GM04503 (cell line): ENCODE measurements around the gene CELA3B.
"Not testable (repeated sequence)": the region's sequence is repeated elsewhere in the genome, so short reads cannot be mapped to it uniquely, and the experiment has no call there.

Source experiments
- DNase-seq: peaks from one replicate; pipeline ENCODE4 v3.0.0-alpha.2; 2012; ENCODE audit warnings: low read depth

Gene CELA3B

DNA sequence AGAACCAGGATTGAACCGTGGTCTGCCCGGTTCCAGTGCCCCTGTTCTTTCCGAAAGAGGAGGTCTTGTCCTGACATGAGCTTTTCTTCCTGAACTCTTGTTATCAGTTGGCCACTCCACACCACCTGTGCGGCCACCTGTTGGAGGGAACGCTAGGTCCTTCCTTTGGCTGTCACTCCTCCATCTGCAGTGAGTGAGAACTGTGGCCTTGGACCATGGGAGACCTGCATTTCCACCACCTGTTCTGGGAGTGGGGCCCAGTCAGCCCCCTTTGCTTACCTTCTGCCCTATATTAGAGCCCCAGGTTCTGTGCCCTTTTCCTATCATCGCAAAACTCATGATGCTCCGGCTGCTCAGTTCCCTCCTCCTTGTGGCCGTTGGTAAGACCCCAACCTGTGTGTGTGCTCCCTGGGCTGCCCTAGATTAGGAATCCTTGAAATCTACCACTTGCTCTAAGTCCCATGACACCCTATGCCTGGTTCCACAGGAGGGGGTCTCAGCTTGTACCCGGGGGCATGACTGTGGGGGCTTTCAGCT is at the start of gene CELA3B:
Gene CELA3B (plus strand): TSS at position 320 of the 537 bp plus-strand sequence. CDS start 18 bp downstream, at position 338.
- DNase-seq, result not testable (repeated sequence)

DNA sequence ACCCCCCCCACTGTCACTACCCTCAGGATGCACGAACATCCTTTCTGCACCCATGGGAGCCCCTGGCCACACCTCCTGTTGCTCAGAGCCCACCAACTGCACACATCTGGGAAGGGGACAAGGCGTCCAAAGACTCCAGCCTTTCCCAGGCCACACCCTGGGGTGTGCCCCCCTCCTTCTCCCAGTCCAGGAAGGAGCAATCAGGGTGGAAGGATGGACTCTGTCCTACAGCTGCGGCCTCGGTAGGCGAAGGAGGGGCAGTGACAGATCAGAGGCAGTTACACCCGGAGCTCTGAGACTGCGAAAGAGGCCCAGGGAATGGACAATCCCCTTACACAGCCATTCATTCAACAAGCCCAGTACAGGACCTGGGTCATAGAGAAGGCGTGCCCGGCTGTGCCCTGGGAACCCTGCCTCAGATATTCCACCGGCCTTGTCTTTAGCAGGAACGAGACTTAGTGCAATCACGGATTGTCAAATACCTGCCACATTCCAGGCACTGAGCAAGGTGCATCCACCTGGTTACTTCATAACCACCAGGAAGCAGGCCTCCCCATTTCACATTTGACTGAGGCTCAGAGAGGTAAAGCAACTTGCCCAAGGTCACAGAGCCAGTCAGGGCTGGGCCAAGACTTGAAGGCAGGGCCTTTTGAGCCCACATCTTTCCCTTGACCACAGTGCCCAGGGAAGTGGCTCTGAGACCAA is 49.1 kb upstream of the CELA3B start:
- no peak for DNase-seq

- no peak for DNase-seq
These were observed 46.7 kb upstream of the CELA3B start for GRCh38 chr1:21930080-21930571.

DNA sequence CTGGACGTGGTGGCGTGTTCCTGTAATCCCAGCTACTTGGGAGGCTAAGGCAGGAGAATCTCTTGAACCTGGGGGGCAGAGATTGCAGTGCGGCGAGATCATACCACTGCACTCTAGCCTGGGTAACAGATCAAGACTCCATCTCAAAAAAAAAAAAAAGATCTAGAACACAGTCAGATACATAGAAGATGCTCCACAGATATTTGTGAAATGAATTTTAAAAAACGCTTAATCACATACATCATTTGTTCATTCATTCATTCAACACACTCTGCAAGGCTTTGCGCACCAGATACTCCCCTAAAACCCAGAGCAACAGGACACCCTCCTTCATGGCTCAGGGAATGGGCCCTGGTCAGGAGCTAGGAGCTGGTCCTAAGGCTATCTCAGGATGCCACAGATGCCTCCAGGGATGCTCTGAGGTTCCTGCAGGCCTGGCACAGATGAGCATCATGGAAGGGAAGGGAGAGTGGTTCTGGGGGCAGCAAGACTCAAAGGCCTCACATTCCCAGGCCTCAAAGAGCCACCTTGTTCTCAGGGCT is 46.1 kb upstream of the CELA3B start:
- no peak for DNase-seq

GRCh38 chr1:21931171-21932093 is 45.4 kb upstream of the CELA3B start:
- DNase-seq, result peak; percentile 84

DNA sequence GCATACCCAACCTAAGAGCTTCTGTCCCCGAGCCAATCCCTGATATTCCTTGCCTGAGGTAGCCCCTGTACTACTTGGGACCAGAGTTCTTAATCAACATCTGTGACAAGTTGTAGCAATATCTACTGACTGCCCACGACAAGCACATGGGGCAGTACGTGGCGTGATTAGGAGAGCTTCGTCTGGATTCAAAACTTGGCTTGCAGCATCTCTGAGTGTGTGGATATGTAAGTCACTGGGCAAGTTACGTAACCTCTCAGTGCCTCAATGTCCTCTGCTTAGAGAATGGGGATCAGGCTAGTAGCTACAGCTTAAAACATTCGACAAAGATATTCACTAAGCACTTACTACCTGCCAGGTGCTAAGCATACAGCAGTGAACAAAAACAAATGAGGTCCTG is 44.7 kb upstream of the CELA3B start:
- DNase-seq, result no peak

GRCh38 chr1:21933397-21934248 is 43.2 kb upstream of the CELA3B start:
- DNase-seq, result no peak

- no peak for DNase-seq
These were observed 41.4 kb upstream of the CELA3B start for GRCh38 chr1:21935393-21935804.

- DNase-seq, result no peak
These were observed 40.9 kb upstream of the CELA3B start for GRCh38 chr1:21935891-21936365.

DNA sequence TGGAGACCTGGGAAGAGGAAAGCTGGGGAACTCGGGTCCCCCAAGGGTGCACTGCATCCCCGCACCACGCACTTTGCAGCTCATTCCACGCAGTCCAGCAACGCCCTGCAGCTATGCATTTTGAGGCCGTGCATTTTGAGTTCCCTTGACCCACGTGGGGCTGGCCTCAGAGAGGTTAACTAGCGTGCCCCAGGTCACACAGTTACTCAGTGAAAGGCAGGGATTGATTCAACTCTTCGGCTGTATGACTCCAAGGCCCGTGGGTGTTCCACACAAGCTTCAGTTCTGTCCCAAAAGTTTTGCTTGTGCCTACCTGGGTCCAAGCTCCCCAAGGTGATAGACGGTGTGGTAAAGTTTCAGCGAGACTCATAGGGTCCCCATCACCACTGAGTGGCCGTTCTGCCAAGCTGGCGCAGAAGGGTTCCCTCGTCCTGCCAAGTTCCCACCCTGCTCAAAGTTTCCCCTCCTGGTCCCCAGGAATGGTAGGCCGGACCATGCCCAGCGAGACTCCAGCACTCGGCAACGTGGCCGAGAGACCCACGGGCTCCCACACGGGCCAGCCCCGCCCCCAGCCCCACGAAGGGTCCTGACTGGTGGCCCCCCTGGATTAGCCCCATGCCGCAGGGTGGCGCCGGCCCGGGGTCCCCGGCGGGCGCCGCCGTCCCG is 40.3 kb upstream of the CELA3B start:
- no peak for DNase-seq

- no peak for DNase-seq
These were observed 39.8 kb upstream of the CELA3B start, which contains the start of gene HSPG2 for GRCh38 chr1:21937034-21937371. Gene HSPG2, minus strand, starts transcription at chr1:21937310. Its CDS starts 93 bp downstream, at chr1:21937217.

DNA sequence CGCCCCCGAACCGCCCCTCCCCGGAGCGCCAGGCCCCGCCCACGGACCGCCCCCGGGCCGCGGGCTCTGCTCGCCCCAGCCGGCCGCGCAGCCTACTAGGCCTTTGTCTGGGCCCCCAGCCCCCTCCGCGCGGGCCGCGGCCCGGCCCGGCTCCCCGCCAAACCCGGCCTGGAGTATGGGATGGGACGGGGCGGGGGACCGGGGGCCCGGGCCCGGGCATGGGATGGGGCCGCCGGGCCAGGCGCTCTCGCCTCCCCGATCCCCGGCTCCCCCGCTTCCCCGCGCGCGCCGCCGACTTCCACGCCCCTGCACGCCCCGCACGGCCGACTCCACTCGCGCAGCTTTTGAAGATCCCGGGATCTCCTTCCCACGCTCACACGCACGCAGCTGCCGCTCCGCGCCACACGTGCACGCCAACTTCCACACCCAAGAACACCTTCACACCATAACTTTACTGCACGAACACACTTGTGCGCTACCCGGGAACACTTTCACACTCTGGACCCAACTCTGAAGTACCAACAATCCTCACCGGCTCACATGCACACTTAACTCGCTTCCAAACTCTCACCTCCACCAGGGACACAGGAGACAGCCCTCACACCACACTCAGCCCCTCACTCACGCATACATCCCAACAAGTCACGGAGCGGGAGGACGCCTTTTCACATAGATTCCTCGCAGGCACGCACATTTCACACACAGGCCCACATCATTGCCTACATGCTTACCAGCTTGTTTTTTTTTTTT is 39.3 kb upstream of the CELA3B start:
- DNase-seq, result no peak

DNA sequence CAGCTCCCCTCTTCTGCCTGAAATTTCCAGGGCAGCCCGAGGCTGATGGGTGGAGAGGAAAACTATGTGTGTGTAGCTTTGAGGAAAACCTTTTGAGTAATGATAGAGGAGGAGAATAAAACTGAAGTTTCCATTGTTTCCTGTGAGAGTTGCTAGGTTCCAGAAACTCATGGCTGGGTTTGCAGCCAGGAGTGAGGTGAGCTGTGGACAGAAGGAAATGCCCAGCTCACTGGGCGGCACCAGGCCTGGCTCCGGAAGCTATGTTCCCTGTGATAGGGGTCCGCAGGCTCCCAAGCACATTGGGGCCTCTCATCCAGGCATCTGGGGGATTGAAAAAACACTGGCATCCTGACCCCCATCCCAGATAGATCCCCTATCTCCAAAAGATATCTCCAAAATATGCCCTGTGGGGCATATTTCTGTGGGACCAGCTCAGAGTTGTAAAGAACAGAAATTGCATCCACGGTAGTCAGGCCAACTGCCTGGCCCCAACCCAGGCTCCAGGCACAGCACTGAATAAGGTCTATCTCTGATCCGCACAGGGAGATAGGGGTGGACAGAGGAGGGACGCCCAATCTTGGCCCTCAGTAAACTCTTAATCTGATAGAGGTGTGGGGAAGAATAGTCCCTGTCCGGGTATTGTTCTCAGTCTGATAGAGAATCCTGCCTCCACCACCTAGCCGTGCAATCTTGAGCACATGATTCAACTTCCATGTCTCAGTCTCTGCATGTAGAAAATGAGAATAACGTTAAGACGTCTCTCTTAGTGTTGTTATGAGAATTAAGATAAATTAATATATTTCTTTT is 37.9 kb upstream of the CELA3B start:
- DNase-seq, result no peak

DNA sequence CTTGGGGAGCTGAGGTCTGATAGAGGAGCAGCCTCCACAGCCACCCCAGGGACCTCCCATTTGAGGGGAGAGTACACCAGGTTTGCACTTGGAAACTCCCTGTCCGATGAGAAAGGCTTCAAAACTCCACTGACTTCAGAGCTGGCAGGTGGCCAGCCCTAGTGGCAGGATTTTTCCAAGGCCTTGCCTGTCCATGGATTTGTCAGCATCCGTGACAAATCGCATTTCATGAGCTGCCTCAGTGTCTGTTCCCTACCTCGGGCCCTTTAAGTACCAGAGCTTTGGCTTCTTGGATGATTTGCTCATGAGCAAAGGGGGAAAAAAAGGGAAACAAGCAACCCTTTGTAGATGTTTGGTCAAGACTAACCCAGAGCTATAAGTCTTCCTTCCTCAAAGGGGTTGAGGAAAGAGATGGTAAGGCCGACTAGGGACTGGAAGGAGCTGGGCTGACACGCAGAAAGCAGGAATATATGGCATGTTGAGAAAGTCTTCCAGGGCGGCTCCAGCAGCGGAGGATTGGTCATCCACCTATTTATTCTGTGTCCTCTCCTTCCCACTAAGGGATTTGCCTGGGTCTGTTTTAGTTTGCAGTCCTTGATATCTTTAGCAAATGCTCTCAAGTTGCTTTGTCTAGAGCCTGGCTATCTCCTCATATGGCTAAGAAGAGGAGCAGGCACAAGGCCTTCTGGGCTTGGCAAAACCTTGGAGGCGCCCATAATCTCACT is 37.0 kb upstream of the CELA3B start:
- DNase-seq, result peak; percentile 89

DNA sequence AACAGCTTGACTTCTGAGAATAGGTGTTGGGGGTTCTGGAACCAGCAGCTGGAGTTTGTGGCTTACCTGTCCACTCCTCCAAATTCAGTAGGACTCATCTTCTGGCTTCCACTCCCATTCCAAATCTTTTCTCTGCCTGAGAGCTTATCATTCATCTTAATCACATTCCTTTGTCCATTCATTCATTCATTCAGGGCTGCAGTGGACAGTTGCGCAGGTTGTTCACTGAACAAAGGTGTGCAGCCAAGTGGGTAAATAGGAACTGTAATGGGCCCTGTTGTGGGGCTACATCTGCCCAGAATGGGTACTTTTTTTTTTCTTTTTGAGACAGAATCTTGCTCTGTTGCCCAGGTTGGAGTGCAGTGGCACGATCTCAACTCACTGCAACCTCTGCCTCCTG is 36.3 kb upstream of the CELA3B start:
- no peak for DNase-seq

- DNase-seq, result no peak
These were observed 35.5 kb upstream of the CELA3B start for GRCh38 chr1:21941370-21941769.

- DNase-seq, result no peak
These were observed 34.4 kb upstream of the CELA3B start for GRCh38 chr1:21942464-21942863.

DNA sequence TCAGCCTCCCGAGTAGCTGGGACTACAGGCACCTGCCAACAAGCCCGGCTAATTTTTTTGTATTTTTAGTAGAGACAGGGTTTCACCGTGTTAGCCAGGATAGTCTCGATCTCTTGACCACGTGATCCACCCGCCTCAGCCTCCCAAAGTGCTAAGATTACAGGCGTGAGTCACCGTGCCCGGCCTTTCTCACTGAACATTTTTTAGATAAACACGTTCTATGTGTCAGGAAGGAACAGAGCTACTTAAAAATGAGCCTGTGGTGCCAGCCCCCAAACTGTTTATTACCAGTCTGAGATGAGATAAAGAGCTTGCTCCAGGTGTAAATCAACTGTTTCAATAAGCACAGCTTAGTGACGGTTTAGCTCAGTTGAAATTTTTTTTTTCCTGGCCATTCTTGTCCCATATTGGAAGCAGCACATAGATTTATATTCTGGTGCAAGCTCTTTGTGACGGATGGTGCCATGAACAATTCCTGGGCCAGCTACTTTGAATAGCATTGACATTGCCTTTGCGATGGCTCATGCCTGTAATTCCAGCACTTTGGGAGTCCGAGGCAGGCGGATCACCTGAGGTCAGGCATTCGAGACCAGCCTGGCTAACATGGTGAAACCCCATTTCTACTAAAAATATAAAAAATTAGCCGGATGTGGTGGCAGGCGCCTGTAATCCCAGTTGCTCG is 33.7 kb upstream of the CELA3B start:
- DNase-seq, result not testable (repeated sequence)
